Esophagus muscularis mucosa (tissue), 4 donors: Measurements from ENCODE around the gene EBF4. TPM values are rescaled to one million over a fixed set of nuclear protein-coding genes. Genes with fewer than 3 reads are reported as not detected.

Source experiments
- DNase-seq: peaks from one replicate; pipeline ENCODE4 v3.0.0-alpha.2; 2017; ENCODE audit errors: extremely low spot score
- H3K27ac ChIP-seq, 4 donors: fragments of 200-600 bp; sonication (generic); replicated peaks in 1 of 4; 1 replicate in 3 of 4; 2 replicates in 1 of 4; pipeline ENCODE4 v1.5.1; 2016 to 2019; ENCODE audit warnings: mild to moderate bottlenecking in 1 of 4
- H3K27me3 ChIP-seq, 4 donors: fragments of 200-600 bp; sonication (generic); one replicate each; pipeline versions ENCODE4 v1.5.1 to v1.6.0; 2016 to 2019
- H3K36me3 ChIP-seq, 4 donors: fragments of 200-600 bp; sonication (generic); one replicate each; pipeline ENCODE4 v1.5.1; 2016 to 2019
- H3K4me1 ChIP-seq, 4 donors: fragments of 200-600 bp; sonication (generic); one replicate each; pipeline ENCODE4 v1.5.1; 2016 to 2019
- H3K4me3 ChIP-seq, 4 donors: fragments of 200-600 bp; sonication (generic); 1 replicate in 2 of 4; 2 replicates in 2 of 4; pipeline ENCODE4 v1.5.1; 2016 to 2019; ENCODE audit warnings: mild to moderate bottlenecking in 4 of 4, moderate library complexity in 1 of 4
- H3K9me3 ChIP-seq, 4 donors: fragments of 200-600 bp; sonication (generic); 1 replicate in 3 of 4; 2 replicates in 1 of 4; pipeline ENCODE4 v1.5.1; 2016 to 2019
- EP300 ChIP-seq: sonication (generic); formaldehyde crosslinking; IDR thresholded peaks from one replicate; pipeline ENCODE4 v1.6.1; 2017; ENCODE audit warnings: antibody characterized with exemption
- POLR2A ChIP-seq: fragments of 450-650 bp; IDR thresholded peaks from one replicate; pipeline ENCODE4 v1.6.1; 2017; ENCODE audit warnings: antibody characterized with exemption, moderate library complexity, mild to moderate bottlenecking, low read depth
- POLR2AphosphoS5 ChIP-seq, 2 donors: sonication (generic); formaldehyde crosslinking; IDR thresholded peaks; one replicate each; pipeline ENCODE4 v1.6.1; 2017; ENCODE audit warnings: antibody characterized with exemption in 2 of 2
- WGBS: methylation state at CpG from one replicate; pipeline ENCODE4 v1.1.5; 2018; 5-methylcytosine and 5-hydroxymethylcytosine counted together
- intact Hi-C: fragments of 100-400 bp; cut with DNase I; formaldehyde crosslinking; loops from one replicate; pipeline ENCODE4 v1.15.1; 2023
- total RNA-seq, 4 donors: library from RNA; depleted of rRNA; stranded (reverse); fragments of >200 nt; gene quantifications; one replicate each; pipeline versions ENCODE4 v1.1.0 to v1.2.1, GENCODE V29; 2016
- TF ChIP-seq, protein P1 (sequence below), 3 experiments: fragments of 200-600 bp in 2 of 3; fragments of 450-650 bp in 1 of 3; sonication (generic) in 2 of 3; IDR thresholded peaks; one replicate each; pipeline ENCODE4 v1.5.1; 2017 to 2019; ENCODE audit warnings: antibody characterized with exemption in 3 of 3, mild to moderate bottlenecking in 2 of 3, moderate library complexity in 1 of 3

The EBF4 gene
- total RNA-seq, 4 donors from 2014 or later: 23.7 to 46.7 (median 30.1) TPM

DNA sequence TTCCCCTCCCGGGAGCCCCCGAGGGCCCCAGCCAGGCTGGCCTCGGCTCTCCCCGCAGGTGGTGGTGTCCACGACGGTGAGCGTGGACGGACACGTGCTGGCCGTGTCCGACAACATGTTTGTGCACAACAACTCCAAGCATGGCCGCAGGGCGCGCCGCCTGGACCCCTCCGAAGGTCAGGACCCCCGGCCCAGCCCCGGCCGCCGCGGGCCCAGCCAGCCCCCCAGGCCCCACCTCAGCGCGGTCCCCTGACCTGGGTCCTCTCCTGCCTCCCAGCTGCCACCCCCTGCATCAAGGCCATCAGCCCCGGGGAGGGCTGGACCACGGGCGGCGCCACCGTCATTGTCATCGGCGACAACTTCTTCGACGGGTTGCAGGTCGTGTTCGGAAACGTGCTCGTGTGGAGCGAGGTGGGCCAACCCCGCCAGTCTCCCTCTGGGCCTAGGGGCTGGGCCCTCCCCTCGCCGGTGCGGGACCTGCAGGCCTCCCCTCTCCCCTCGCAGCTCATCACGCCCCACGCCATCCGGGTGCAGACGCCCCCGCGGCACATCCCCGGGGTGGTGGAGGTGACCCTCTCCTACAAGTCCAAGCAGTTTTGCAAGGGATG, 56.9 kb downstream of the EBF4 start:
- TF ChIP-seq POLR2AphosphoS5 (IDR thresholded peaks at IDR 0.05) (no peak), POLR2A (no peak), EP300 (no peak)
- TF ChIP-seq, protein P1, sequence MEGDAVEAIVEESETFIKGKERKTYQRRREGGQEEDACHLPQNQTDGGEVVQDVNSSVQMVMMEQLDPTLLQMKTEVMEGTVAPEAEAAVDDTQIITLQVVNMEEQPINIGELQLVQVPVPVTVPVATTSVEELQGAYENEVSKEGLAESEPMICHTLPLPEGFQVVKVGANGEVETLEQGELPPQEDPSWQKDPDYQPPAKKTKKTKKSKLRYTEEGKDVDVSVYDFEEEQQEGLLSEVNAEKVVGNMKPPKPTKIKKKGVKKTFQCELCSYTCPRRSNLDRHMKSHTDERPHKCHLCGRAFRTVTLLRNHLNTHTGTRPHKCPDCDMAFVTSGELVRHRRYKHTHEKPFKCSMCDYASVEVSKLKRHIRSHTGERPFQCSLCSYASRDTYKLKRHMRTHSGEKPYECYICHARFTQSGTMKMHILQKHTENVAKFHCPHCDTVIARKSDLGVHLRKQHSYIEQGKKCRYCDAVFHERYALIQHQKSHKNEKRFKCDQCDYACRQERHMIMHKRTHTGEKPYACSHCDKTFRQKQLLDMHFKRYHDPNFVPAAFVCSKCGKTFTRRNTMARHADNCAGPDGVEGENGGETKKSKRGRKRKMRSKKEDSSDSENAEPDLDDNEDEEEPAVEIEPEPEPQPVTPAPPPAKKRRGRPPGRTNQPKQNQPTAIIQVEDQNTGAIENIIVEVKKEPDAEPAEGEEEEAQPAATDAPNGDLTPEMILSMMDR (IDR thresholded peaks at IDR 0.05): no peak

DNA sequence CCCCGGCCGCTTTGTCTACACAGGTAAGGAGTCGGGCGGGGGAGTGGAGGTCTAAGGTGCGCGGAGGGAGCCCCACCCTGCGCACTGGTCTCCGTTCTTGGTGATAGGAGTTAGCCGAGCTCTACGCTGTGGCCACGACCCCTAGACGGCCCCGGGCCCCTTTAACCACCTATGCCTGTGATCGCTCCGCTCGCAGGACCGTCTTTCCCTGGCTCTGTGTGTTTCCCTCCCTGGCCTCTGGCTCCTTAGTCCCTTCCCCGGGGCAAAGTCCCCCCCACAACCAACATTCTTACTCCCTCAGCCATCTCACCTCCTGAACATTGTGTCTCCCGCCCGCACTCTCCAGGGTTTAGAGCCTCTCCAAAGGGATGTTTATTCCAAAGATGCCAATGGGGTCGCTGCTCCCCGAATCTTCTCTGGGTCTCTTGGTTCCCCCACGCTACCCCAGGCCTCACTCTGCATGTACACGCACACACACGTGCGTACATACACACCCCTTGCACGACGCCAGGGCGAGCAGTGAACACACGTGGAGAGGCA, 57.4 kb downstream of the EBF4 start:
- intact Hi-C loops: loop anchor here (5.0 to 10.0 kb wide), 2 partner anchors 58 to 225 kb away; partner anchors contain the start of gene EBF4
- WGBS: 39% methylated on average over 28 of the region's 30 CpGs
- DNase-seq: no peak

More for the DNA sequence above, 56.9 kb downstream of the EBF4 start:
- Histone ChIP-seq H3K4me1 (peaks cover 20 to 40% (median 36%) of the 10 kb centered on the region in 4 donors), H3K9me3 (no peaks in the 10 kb centered on the region), H3K27me3 (peaks cover 0 to 52% (median 25%) of the 10 kb centered on the region in 4 donors), H3K27ac (no peak overlapping the region), H3K36me3 (no peaks in the 10 kb centered on the region), H3K4me3 (no peak overlapping the region)
- intact Hi-C loops: no loop called here
- no peak for DNase-seq
- 38% methylated on average over 21 of the region's 49 CpGs for WGBS

DNA sequence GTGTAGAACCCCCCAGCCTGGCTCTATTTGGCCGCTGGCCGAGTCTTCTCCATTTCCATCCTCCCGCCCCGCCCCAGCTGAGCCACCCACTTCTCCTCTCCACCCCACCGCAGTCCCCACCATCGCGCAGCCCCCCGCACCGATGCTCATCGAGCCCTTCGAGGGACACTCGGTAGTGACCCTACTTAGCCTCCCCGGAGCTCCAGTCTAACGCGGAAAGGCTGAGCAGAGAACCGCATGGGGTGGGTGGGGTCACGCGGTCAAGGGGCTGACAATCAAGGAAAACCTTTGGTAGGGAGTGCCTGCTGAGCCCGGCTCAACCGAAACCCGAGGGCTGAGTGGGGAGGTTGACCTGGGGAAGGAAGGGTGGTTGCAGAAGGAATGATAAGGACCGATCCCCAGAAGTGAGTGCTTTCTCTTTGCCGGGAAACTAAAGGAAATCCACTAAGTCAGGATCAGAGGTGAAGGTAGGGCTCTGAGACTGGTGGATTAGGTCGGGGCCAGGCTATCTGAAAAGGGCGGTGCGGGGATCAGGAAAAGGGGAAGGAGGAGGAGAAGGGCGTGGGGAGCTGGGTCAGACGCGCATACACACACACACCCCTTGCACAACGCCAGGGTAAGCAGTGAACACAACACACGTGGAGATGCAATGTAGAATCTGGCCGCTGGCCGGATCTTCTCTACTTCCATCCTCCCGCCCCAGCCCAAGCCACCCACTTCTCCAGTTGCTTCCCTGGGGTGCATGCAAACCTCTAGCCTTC, 58.1 kb downstream of the EBF4 start:
- TF ChIP-seq, protein P1 (IDR thresholded peaks at IDR 0.05): no peak
- TF ChIP-seq POLR2AphosphoS5 (IDR thresholded peaks at IDR 0.05) (peak in 1 of 2 donors; percentile 8), EP300 (no peak), POLR2A (no peak)
- no peak for DNase-seq
- H3K27ac ChIP-seq: no peak overlapping the region
- peaks cover 0 to 64% (median 32%) of the 10 kb centered on the region in 4 donors for H3K27me3 ChIP-seq
- peaks cover 0 to 1% (median 0%) of the 10 kb centered on the region in 4 donors for H3K36me3 ChIP-seq
- intact Hi-C loops: loop anchor here (5.0 to 10.0 kb wide), 2 partner anchors 58 to 226 kb away; partner anchors contain the start of gene EBF4
- WGBS: 15% methylated on average over 14 of the region's 34 CpGs
- peaks cover 20 to 40% (median 36%) of the 10 kb centered on the region in 4 donors for H3K4me1 ChIP-seq
- H3K9me3 ChIP-seq: no peaks in the 10 kb centered on the region
- H3K4me3 ChIP-seq: peak overlapping the region; percentile 45 to 64 (median 49)

More for the DNA sequence above, 57.4 kb downstream of the EBF4 start:
- no peaks in the 10 kb centered on the region for H3K9me3 ChIP-seq
- H3K27ac ChIP-seq: no peak overlapping the region
- no peak overlapping the region for H3K4me3 ChIP-seq
- TF ChIP-seq POLR2AphosphoS5 (IDR thresholded peaks at IDR 0.05) (no peak), EP300 (no peak), POLR2A (no peak)
- TF ChIP-seq, protein P1 (IDR thresholded peaks at IDR 0.05): no peak
- peaks cover 20 to 40% (median 36%) of the 10 kb centered on the region in 4 donors for H3K4me1 ChIP-seq
- H3K27me3 ChIP-seq: peaks cover 0 to 58% (median 27%) of the 10 kb centered on the region in 4 donors
- H3K36me3 ChIP-seq: no peaks in the 10 kb centered on the region

DNA sequence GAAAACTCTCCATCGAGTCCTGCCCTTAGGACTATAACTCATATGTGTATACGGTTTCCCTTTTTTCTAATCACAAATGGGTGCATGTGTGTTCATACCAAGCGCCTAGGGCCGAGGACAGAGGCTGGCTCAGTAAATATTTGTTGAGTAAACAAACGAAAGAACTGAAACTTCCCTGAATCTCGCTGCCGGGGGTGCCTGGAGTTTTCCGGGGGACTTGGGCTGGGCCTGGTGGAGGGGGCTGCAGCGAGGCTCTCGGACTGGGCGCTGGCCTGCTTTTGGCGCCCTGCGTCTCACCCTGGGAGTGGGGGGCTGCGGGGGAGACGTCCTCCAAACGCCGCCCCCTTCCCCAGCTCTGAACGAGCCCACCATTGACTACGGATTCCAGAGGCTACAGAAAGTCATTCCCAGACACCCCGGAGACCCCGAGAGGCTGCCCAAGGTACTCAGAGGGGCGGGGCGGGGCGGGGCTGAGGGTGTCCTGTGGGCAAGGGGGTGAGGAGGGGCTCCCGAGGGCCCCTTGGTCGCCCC, 58.8 kb downstream of the EBF4 start:
- Histone ChIP-seq H3K4me3 (peak overlapping the region; percentile 45 to 64 (median 49)), H3K27ac (peak overlapping the region in 2 of 4 donors; percentile 44 to 55)

More for the DNA sequence above, 58.8 kb downstream of the EBF4 start:
- H3K27me3 ChIP-seq: peaks cover 0 to 72% (median 35%) of the 10 kb centered on the region in 4 donors
- intact Hi-C loops: loop anchor here (5.0 to 10.0 kb wide), 2 partner anchors 59 to 227 kb away; partner anchors contain the start of gene EBF4
- H3K9me3 ChIP-seq: no peaks in the 10 kb centered on the region
- WGBS: 8% methylated on average over 8 of the region's 26 CpGs
- peaks cover 0 to 9% (median 0%) of the 10 kb centered on the region in 4 donors for H3K36me3 ChIP-seq
- peaks cover 20 to 40% (median 36%) of the 10 kb centered on the region in 4 donors for H3K4me1 ChIP-seq
- no peak for DNase-seq
- no peak for TF ChIP-seq POLR2A
- TF ChIP-seq EP300: no peak
- no peak for TF ChIP-seq POLR2AphosphoS5 (IDR thresholded peaks at IDR 0.05)
- TF ChIP-seq, protein P1 (IDR thresholded peaks at IDR 0.05): no peak
